Measurements from ENCODE around the gene EFEMP2. TPM values are rescaled to one million over a fixed set of nuclear protein-coding genes. Genes with fewer than 3 reads are reported as not detected.

Gene EFEMP2
- total and polyA plus RNA-seq, 10 of the 15 experiments (the other 5 are each of a cell fraction or from before 2014, with no cell fraction given), result 0.24 to 13.2 (median 1.3) TPM; not detected in 1

DNA sequence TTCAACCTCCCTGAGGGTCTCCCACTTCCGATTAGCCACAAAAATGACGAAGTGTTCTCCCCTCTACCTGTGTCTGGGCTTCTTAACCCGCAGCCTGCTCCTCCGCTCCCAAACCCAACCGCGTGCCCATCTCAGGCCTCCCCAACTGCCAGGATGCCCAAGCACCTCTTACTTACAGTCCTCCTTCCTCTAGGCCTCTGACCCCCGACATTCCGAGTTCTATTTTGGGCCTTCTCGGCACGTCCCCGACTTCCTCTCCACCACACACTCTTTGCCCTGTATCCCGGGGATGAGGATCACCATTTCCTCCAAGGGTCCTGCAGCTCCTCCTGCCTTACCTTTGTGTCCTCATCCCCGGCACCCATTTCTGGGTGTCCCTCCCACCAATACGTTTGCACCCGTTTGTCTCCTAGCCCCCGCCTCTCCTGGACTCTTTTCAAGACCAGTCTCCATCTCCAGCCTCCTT, 12.8 kb downstream of the EFEMP2 start (continued):
- TF ChIP-seq, protein P1, sequence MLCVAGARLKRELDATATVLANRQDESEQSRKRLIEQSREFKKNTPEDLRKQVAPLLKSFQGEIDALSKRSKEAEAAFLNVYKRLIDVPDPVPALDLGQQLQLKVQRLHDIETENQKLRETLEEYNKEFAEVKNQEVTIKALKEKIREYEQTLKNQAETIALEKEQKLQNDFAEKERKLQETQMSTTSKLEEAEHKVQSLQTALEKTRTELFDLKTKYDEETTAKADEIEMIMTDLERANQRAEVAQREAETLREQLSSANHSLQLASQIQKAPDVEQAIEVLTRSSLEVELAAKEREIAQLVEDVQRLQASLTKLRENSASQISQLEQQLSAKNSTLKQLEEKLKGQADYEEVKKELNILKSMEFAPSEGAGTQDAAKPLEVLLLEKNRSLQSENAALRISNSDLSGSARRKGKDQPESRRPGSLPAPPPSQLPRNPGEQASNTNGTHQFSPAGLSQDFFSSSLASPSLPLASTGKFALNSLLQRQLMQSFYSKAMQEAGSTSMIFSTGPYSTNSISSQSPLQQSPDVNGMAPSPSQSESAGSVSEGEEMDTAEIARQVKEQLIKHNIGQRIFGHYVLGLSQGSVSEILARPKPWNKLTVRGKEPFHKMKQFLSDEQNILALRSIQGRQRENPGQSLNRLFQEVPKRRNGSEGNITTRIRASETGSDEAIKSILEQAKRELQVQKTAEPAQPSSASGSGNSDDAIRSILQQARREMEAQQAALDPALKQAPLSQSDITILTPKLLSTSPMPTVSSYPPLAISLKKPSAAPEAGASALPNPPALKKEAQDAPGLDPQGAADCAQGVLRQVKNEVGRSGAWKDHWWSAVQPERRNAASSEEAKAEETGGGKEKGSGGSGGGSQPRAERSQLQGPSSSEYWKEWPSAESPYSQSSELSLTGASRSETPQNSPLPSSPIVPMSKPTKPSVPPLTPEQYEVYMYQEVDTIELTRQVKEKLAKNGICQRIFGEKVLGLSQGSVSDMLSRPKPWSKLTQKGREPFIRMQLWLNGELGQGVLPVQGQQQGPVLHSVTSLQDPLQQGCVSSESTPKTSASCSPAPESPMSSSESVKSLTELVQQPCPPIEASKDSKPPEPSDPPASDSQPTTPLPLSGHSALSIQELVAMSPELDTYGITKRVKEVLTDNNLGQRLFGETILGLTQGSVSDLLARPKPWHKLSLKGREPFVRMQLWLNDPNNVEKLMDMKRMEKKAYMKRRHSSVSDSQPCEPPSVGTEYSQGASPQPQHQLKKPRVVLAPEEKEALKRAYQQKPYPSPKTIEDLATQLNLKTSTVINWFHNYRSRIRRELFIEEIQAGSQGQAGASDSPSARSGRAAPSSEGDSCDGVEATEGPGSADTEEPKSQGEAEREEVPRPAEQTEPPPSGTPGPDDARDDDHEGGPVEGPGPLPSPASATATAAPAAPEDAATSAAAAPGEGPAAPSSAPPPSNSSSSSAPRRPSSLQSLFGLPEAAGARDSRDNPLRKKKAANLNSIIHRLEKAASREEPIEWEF (IDR thresholded peaks at IDR 0.05; ENCODE audit: insufficient replicate concordance, low read depth, low read length), result no peak
- 0 out of 4 replicates have a peak, but pooled peaks of 1 of the 2 experiments have one; percentile 1 for TF ChIP-seq BHLHE40 (IDR thresholded peaks at IDR 0.05; ENCODE audit: borderline replicate concordance in 1 of 2, low read depth in 2 of 2, low read length in 1 of 2)
- TF ChIP-seq, protein P2, sequence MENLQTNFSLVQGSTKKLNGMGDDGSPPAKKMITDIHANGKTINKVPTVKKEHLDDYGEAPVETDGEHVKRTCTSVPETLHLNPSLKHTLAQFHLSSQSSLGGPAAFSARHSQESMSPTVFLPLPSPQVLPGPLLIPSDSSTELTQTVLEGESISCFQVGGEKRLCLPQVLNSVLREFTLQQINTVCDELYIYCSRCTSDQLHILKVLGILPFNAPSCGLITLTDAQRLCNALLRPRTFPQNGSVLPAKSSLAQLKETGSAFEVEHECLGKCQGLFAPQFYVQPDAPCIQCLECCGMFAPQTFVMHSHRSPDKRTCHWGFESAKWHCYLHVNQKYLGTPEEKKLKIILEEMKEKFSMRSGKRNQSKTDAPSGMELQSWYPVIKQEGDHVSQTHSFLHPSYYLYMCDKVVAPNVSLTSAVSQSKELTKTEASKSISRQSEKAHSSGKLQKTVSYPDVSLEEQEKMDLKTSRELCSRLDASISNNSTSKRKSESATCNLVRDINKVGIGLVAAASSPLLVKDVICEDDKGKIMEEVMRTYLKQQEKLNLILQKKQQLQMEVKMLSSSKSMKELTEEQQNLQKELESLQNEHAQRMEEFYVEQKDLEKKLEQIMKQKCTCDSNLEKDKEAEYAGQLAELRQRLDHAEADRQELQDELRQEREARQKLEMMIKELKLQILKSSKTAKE (IDR thresholded peaks at IDR 0.05; ENCODE audit: low read depth, poor library complexity, severe bottlenecking), result peak; percentile 31
- TF ChIP-seq ZZZ3 (IDR thresholded peaks at IDR 0.05; ENCODE audit: control insufficient read depth, insufficient read length, low read depth), result no peak
- TF ChIP-seq, protein P3, sequence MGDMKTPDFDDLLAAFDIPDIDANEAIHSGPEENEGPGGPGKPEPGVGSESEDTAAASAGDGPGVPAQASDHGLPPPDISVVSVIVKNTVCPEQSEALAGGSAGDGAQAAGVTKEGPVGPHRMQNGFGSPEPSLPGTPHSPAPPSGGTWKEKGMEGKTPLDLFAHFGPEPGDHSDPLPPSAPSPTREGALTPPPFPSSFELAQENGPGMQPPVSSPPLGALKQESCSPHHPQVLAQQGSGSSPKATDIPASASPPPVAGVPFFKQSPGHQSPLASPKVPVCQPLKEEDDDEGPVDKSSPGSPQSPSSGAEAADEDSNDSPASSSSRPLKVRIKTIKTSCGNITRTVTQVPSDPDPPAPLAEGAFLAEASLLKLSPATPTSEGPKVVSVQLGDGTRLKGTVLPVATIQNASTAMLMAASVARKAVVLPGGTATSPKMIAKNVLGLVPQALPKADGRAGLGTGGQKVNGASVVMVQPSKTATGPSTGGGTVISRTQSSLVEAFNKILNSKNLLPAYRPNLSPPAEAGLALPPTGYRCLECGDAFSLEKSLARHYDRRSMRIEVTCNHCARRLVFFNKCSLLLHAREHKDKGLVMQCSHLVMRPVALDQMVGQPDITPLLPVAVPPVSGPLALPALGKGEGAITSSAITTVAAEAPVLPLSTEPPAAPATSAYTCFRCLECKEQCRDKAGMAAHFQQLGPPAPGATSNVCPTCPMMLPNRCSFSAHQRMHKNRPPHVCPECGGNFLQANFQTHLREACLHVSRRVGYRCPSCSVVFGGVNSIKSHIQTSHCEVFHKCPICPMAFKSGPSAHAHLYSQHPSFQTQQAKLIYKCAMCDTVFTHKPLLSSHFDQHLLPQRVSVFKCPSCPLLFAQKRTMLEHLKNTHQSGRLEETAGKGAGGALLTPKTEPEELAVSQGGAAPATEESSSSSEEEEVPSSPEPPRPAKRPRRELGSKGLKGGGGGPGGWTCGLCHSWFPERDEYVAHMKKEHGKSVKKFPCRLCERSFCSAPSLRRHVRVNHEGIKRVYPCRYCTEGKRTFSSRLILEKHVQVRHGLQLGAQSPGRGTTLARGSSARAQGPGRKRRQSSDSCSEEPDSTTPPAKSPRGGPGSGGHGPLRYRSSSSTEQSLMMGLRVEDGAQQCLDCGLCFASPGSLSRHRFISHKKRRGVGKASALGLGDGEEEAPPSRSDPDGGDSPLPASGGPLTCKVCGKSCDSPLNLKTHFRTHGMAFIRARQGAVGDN (IDR thresholded peaks at IDR 0.05), result peak; percentile 47
- TF ChIP-seq, protein P4, sequence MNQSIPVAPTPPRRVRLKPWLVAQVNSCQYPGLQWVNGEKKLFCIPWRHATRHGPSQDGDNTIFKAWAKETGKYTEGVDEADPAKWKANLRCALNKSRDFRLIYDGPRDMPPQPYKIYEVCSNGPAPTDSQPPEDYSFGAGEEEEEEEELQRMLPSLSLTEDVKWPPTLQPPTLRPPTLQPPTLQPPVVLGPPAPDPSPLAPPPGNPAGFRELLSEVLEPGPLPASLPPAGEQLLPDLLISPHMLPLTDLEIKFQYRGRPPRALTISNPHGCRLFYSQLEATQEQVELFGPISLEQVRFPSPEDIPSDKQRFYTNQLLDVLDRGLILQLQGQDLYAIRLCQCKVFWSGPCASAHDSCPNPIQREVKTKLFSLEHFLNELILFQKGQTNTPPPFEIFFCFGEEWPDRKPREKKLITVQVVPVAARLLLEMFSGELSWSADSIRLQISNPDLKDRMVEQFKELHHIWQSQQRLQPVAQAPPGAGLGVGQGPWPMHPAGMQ (IDR thresholded peaks at IDR 0.05; ENCODE audit: borderline replicate concordance), result no peak
- no peak for TF ChIP-seq SIN3A (IDR thresholded peaks at IDR 0.05; ENCODE audit: low read depth, low read length)
- TF ChIP-seq RBBP5 (conservative IDR thresholded peaks at IDR 0.05), result no peak
- peak; percentile 58 for TF ChIP-seq MEF2B (IDR thresholded peaks at IDR 0.05; ENCODE audit: partially characterized antibody, poor library complexity, severe bottlenecking)
- TF ChIP-seq NR2F1 (conservative IDR thresholded peaks at IDR 0.05), result no peak
- TF ChIP-seq NBN (IDR thresholded peaks at IDR 0.05), result peak; percentile 94; the same call in 1 of the 2 replicates
- TF ChIP-seq RAD21 (IDR thresholded peaks at IDR 0.05; ENCODE audit: insufficient read depth, low read depth, low read length), result no peak
- peak; percentile 2; the same call in 1 of the 2 replicates for TF ChIP-seq EED (IDR thresholded peaks at IDR 0.05; ENCODE audit: low read depth)

Data from GM12878 (cell line).